ENCODE measurements around the gene TNFSF8. TPM values are rescaled to one million over a fixed set of nuclear protein-coding genes. Genes with fewer than 3 reads are reported as not detected.

The TNFSF8 gene
- total RNA-seq, 1 donor from 2014 or later = 0.63 TPM

DNA sequence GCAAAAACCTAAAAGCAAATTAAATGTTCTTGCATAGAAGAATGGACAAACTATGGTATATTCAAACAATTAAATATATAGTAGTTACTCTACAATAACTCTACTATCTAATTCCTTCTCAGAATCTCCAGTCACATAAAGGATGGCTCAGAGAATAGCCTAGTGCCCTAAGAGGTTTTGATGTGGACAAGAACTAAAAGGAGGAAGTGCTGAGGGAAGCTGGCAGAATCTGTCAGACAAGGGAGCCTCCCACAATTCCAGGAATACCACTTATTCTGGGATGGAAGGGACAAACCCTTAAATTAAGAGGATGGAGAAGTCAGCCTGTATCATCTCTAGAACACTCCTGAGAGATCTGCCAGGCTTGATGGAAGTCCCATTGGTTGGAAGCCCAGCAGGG, 30.4 kb downstream of the TNFSF8 start:
- TF ChIP-seq CTCF (IDR thresholded peaks at IDR 0.05; ENCODE audit: borderline replicate concordance) = no peak
- Histone ChIP-seq H3K36me3 (no peaks in the 10 kb centered on the region), H3K27ac (replicated peaks) (no peak overlapping the region), H3K27me3 (ENCODE audit: low read depth) (peaks cover 36% of the 10 kb centered on the region), H3K4me1 (peaks cover 12% of the 10 kb centered on the region), H3K4me3 (no peak overlapping the region), H3K9me3 (replicated peaks) (no peaks in the 10 kb centered on the region)
- intact Hi-C loops (cut with micrococcal nuclease) = loop anchor here (10.0 kb wide), 1 partner anchor 225 kb away; no protein-coding TSS in a partner anchor
- DNase-seq = no peak

DNA sequence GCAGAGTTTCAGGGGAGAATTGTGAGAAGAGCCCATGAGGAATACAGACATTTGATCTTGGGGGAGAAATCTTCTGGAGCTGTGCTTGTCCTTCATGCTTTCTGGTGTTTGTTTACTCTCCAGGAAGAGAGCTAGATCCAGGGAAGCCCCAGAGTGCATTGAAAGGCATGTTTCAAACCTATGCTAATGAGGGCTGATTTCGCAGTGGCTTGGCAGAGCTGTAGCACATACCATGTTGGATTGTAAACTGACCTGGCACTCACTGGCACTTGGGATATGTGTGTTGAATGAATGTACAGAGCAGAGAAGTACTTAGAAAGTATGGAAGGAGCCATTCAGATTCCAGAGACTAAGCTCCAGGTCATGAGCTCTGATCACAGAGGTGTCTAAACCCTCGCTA, 30.9 kb downstream of the TNFSF8 start:
- intact Hi-C loops (cut with micrococcal nuclease) = no loop called here
- no peak for TF ChIP-seq CTCF (IDR thresholded peaks at IDR 0.05; ENCODE audit: borderline replicate concordance)
- Histone ChIP-seq H3K4me1 (peaks cover 17% of the 10 kb centered on the region), H3K36me3 (no peaks in the 10 kb centered on the region), H3K9me3 (replicated peaks) (no peaks in the 10 kb centered on the region), H3K27ac (replicated peaks) (no peak overlapping the region), H3K4me3 (no peak overlapping the region), H3K27me3 (ENCODE audit: low read depth) (peaks cover 32% of the 10 kb centered on the region)
- DNase-seq = no peak

- H3K27me3 ChIP-seq (ENCODE audit: low read depth) = peaks cover 29% of the 10 kb centered on the region
- no peak overlapping the region for H3K4me3 ChIP-seq
- no peak for TF ChIP-seq CTCF (IDR thresholded peaks at IDR 0.05; ENCODE audit: borderline replicate concordance)
- peak; percentile 40 for DNase-seq
- no peak overlapping the region for H3K27ac ChIP-seq (replicated peaks)
- no peaks in the 10 kb centered on the region for H3K9me3 ChIP-seq (replicated peaks)
- peaks cover 21% of the 10 kb centered on the region for H3K4me1 ChIP-seq
- H3K36me3 ChIP-seq = no peaks in the 10 kb centered on the region
- intact Hi-C loops (cut with micrococcal nuclease) = no loop called here
Observed at GRCh38 chr9:114898741-114899140, 31.6 kb downstream of the TNFSF8 start.

DNA sequence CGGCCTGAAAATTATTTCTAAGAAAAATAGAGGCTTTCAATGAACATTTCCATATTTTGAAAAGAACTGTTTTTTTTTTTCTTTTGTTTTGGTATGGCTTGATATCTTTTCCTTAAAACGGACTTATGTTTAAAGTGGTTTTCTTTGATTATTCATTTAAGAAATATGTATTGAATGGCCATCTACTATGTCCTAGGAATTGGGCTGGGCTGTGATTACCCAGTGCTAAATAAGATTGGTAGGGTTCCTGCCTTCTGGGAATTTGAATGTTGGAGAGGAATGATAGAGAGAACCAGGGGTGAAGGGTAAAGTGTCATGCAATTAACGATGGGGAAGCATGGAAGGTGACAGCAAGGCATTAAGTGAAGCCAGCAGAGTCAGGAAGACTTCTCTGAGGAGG, 33.2 kb downstream of the TNFSF8 start:
- no peaks in the 10 kb centered on the region for H3K36me3 ChIP-seq
- intact Hi-C loops (cut with micrococcal nuclease) = no loop called here

DNA sequence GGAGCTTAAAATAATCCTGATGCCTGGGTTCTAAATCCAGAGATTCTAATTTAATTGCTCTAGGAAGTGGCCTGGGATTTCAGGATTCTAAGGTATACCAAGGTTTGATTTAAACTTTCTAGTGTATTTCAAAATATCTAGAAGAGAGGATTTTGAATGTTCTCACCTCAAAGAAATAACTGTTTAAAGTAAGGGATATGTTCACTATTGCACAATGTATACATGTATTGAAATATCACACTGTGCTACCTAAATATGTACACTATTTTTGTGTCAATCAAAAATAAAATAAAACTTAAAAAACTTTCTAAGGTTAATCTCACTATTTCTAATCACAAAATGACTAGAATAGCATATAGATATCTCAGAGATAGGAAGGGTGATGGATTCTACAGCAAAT, 34.0 kb downstream of the TNFSF8 start:
- intact Hi-C loops (cut with micrococcal nuclease) = no loop called here
- Histone ChIP-seq H3K36me3 (no peaks in the 10 kb centered on the region), H3K27ac (replicated peaks) (no peak overlapping the region), H3K4me3 (no peak overlapping the region), H3K4me1 (peaks cover 21% of the 10 kb centered on the region), H3K27me3 (ENCODE audit: low read depth) (peaks cover 29% of the 10 kb centered on the region), H3K9me3 (replicated peaks) (peaks cover 3% of the 10 kb centered on the region)
- no peak for TF ChIP-seq CTCF (IDR thresholded peaks at IDR 0.05; ENCODE audit: borderline replicate concordance)
- no peak for DNase-seq

More for the DNA sequence above, 33.2 kb downstream of the TNFSF8 start:
- no peak for DNase-seq
- no peak for TF ChIP-seq CTCF (IDR thresholded peaks at IDR 0.05; ENCODE audit: borderline replicate concordance)
- no peak overlapping the region for H3K27ac ChIP-seq (replicated peaks)
- peaks cover 29% of the 10 kb centered on the region for H3K27me3 ChIP-seq (ENCODE audit: low read depth)
- no peak overlapping the region for H3K4me3 ChIP-seq
- H3K4me1 ChIP-seq = peaks cover 21% of the 10 kb centered on the region
- H3K9me3 ChIP-seq (replicated peaks) = no peaks in the 10 kb centered on the region

All from left ventricle myocardium inferior (tissue), 1 donor.